Pancreas (tissue), 10 donors: ENCODE data around the gene FGFR3. TPM values are rescaled to one million over a fixed set of nuclear protein-coding genes. Genes with fewer than 3 reads are reported as not detected.

ENCODE experiments used
- ATAC-seq, 4 donors: fragments of 200-7000 bp; cut with Tn5 transposase; one replicate each; pipeline versions ENCODE4 v1.8.0 to v1.9.1; 2020; ENCODE audit warnings: mild to moderate bottlenecking in 4 of 4, moderate library complexity in 4 of 4
- DNase-seq, 6 donors: peaks; one replicate each; pipeline ENCODE4 v3.0.0-alpha.2; 2020
- FAIRE-seq: peaks from 2 replicates; lab custom pipeline; 2012; peaks lifted over from hg19 to GRCh38; lab: Jason Lieb, UNC
- H3K27ac ChIP-seq, 4 donors: fragments of 200-600 bp; sonication (generic); 1 replicate in 3 of 4; 2 replicates in 1 of 4; pipeline versions ENCODE4 v1.5.0 to v1.8.0; 2020
- H3K27me3 ChIP-seq, 4 donors: fragments of 200-600 bp; one replicate each; pipeline ENCODE4 v1.8.0; 2021
- H3K36me3 ChIP-seq, 3 donors: fragments of 200-600 bp; sonication (generic) in 1 of 3; one replicate each; pipeline versions ENCODE4 v1.5.0 to v1.8.0; 2020 to 2021
- H3K4me1 ChIP-seq, 3 donors: fragments of 200-600 bp; one replicate each; pipeline ENCODE4 v1.8.0; 2021
- H3K4me3 ChIP-seq, 4 donors: fragments of 200-600 bp; sonication (generic) in 2 of 4; one replicate each; pipeline versions ENCODE4 v1.5.0 to v1.8.0; 2020 to 2021
- H3K9me3 ChIP-seq, 4 donors: fragments of 200-600 bp; one replicate each; pipeline ENCODE4 v1.8.0; 2021
- WGBS, 2 donors: extraction: QIAGEN DNeasy Blood & Tissue Kit; methylation state at CpG; one replicate each; pipeline ENCODE4 v1.1.7; 2013; 5-methylcytosine and 5-hydroxymethylcytosine counted together
- intact Hi-C, 3 donors: fragments of 100-400 bp; cut with DNase I; formaldehyde crosslinking; loops; one replicate each; pipeline versions ENCODE4 v1.11.1 to v1.14.2; 2022
- polyA plus RNA-seq, 2 donors: library from polyadenylated mRNA; stranded (reverse); fragments of 200-250 nt; gene quantifications; one replicate each; pipeline ENCODE4 v1.2.3, GENCODE V29; 2013
- total RNA-seq, 6 donors: library from RNA; stranded (reverse); fragmentation: NEBNext Ultra II Directional in 4 of 6; extraction: Animal tissue kit (Norgen Biotek cat#: 25700) in 4 of 6; gene quantifications; one replicate each; pipeline versions ENCODE4 v1.2.1 to v1.2.4, GENCODE V29; 2021 to 2023
- TF ChIP-seq, protein P1 (sequence below), 4 donors: fragments of 200-600 bp; sonication (generic) in 3 of 4; IDR thresholded peaks; one replicate each; pipeline versions ENCODE4 v1.5.0 to v1.8.0; 2021; ENCODE audit warnings: antibody characterized with exemption in 4 of 4
- donor health status: healthy with polysubstance abuse.
- donor health status: DM: no; HTN: no; CAD: no; lungs with moderate emphysema.
- donor health status: DM: no; HTN: no; CAD: no.
- donor health status: control.
- donor health status: control.
- donor health status: Bipolar disorder and iron deficiency.
- donor health status: DM: yes; HTN: yes; CAD: no.
- donor health status: DM: no; HTN: no; CAD: no.
- donor health status: DM: no; HTN: no; CAD: no.
- donor health status: DM: yes; HTN: yes; CAD: no.

Gene FGFR3
- total and polyA plus RNA-seq, 8 donors, result 40.4 to 300 (median 64.8) TPM

DNA sequence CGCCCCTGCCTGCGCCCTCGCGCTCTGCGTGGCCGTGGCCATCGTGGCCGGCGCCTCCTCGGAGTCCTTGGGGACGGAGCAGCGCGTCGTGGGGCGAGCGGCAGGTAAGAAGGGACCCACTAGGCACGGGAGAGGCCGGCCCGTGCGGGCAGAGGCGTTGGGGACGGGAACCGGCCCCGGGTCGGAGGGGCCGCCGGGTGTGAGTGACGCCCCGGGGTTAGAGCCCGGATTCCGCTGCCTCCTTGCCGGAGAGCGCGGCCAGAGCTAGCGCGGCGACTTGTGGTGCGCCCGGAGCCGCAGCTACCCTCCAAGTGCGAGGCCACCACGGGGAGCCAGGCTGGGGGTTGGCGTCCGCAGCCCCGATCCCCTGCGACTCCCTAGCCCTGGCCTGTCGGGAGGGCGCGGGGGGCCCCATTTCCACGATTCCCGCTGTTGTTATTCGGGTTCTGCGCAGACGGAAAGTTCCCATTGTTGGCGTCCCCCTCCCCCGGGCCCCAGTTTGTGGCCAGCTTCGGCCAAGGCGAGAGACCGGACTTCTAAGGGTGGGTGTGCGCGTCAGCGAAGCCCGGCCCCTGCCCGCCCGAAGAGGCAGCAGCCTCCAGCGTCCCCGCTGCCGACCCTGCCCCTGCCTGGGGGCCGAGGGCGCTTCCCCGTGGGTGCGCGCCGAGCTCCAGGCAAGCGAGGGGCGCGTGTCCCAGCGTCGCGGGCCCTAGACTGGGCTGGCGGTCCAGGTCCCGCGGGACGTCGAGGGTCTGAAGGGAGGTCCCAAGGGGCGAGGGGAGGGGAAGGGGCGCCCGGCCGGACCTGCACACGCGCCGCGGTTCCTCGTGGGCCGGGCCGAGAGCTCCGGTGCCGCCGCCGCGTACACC lies 1.1 kb downstream of the FGFR3 start:
- ATAC-seq (no peak), DNase-seq (no peak), FAIRE-seq (no peak)
- TF ChIP-seq, protein P1, sequence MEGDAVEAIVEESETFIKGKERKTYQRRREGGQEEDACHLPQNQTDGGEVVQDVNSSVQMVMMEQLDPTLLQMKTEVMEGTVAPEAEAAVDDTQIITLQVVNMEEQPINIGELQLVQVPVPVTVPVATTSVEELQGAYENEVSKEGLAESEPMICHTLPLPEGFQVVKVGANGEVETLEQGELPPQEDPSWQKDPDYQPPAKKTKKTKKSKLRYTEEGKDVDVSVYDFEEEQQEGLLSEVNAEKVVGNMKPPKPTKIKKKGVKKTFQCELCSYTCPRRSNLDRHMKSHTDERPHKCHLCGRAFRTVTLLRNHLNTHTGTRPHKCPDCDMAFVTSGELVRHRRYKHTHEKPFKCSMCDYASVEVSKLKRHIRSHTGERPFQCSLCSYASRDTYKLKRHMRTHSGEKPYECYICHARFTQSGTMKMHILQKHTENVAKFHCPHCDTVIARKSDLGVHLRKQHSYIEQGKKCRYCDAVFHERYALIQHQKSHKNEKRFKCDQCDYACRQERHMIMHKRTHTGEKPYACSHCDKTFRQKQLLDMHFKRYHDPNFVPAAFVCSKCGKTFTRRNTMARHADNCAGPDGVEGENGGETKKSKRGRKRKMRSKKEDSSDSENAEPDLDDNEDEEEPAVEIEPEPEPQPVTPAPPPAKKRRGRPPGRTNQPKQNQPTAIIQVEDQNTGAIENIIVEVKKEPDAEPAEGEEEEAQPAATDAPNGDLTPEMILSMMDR (IDR thresholded peaks at IDR 0.05), result no peak
- Histone ChIP-seq H3K4me3 (peak overlapping the region; percentile 28 to 61 (median 44)), H3K27ac (peak overlapping the region; percentile 33 to 70 (median 52)), H3K4me1 (peaks cover 8 to 10% (median 8%) of the 10 kb centered on the region in 3 donors), H3K27me3 (peaks cover 0 to 4% (median 0%) of the 10 kb centered on the region in 4 donors), H3K36me3 (no peaks in the 10 kb centered on the region), H3K9me3 (no peaks in the 10 kb centered on the region)
- WGBS, 2 donors, result 1 to 2% methylated on average over 93 to 101 of the region's 101 CpGs
- intact Hi-C loops, result no loop called here

DNA sequence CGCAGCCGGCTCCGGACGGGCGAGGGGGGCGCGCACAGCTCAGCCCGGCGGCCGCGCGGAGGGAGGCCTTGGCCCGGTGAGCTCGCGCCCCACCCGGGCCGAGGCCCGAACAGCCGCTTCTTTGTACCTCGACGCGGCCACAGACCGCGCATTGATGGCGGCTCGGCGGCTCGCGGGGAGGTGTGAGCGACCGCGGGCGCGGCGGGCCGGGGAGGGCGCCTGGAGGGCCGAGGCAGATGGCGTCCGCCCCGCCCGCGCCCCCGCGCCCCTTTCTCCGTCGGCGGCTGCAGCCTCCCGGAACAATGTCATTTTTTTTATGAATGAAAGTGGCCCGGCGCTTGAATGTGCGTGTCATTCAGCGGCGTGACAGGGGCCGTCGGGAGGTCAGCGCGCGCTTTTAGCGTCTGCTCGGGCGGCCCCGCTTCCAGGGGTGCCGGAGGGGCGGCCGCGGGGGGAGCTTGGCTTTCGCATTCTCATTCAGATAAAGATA lies 1.8 kb downstream of the FGFR3 start:
- ATAC-seq, result no peak
- Histone ChIP-seq H3K4me1 (peaks cover 8 to 10% (median 8%) of the 10 kb centered on the region in 3 donors), H3K27me3 (peaks cover 0 to 4% (median 0%) of the 10 kb centered on the region in 4 donors), H3K36me3 (no peaks in the 10 kb centered on the region), H3K4me3 (peak overlapping the region; percentile 28 to 61 (median 44)), H3K9me3 (no peaks in the 10 kb centered on the region), H3K27ac (peak overlapping the region in 3 of 4 donors; percentile 33 to 70 (median 66))
- 1% methylated on average over 43 to 68 of the region's 68 CpGs for WGBS, 2 donors
- no peak for DNase-seq
- intact Hi-C loops, result no loop called here
- no peak for FAIRE-seq
- TF ChIP-seq, protein P1 (IDR thresholded peaks at IDR 0.05), result no peak

DNA sequence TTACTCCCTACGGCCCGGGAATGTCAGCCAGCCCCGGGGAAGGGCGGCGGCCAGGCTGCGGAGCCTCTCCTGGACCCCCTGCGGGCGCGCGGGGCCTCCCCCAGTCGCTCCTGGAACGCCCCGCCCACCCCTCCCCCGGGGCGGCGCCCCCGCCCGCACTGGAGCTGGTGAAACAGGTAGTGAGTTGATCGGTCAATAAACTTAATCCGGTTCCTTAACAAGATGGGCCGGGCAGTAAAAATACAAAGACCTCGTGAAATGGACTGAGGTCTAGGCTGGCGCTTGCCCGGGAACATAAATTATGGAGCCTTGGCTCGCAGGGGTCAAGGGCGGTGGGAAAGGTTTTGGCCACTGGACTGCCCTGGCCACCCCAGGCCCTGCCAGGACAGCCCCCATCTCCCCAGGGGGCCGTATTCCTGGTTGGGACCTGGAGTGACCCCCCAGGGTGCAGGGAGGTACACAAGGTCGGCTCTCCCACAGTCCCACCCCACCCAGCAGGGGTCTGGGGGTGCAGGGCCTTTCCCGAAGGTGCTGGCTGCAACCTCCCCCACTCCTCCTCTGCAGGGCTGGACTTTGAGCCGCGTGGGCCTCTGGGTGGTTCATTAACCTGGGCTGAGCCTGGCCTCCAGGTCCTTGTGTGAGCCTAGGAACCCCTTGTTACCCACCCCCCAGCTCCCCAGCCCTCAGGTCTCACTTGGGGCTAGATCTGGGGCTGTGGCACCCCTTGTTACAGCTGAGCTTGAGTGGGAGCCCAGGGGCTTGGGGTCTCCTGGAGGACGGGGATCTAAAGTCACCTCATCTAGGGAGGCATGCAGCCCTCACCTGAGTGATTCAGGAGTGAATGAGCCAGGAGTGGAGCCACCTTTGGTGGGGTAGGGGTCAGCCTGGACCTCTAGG lies 2.5 kb downstream of the FGFR3 start:
- DNase-seq (peak in 4 of 6 donors; percentile 47 to 65 (median 54)), ATAC-seq (peak; percentile 37 to 70 (median 67)), FAIRE-seq (no peak)
- TF ChIP-seq, protein P1 (IDR thresholded peaks at IDR 0.05), result no peak
- H3K27ac ChIP-seq, result peak overlapping the region in 3 of 4 donors; percentile 33 to 70 (median 66)
- intact Hi-C loops, result no loop called here
- H3K4me1 ChIP-seq, result peaks cover 8 to 10% (median 8%) of the 10 kb centered on the region in 3 donors
- H3K4me3 ChIP-seq, result peak overlapping the region; percentile 28 to 61 (median 44)
- no peaks in the 10 kb centered on the region for H3K9me3 ChIP-seq
- 5 to 9% methylated on average over 31 to 32 of the region's 32 CpGs for WGBS, 2 donors
- H3K27me3 ChIP-seq, result peaks cover 0 to 4% (median 0%) of the 10 kb centered on the region in 4 donors
- no peaks in the 10 kb centered on the region for H3K36me3 ChIP-seq

DNA sequence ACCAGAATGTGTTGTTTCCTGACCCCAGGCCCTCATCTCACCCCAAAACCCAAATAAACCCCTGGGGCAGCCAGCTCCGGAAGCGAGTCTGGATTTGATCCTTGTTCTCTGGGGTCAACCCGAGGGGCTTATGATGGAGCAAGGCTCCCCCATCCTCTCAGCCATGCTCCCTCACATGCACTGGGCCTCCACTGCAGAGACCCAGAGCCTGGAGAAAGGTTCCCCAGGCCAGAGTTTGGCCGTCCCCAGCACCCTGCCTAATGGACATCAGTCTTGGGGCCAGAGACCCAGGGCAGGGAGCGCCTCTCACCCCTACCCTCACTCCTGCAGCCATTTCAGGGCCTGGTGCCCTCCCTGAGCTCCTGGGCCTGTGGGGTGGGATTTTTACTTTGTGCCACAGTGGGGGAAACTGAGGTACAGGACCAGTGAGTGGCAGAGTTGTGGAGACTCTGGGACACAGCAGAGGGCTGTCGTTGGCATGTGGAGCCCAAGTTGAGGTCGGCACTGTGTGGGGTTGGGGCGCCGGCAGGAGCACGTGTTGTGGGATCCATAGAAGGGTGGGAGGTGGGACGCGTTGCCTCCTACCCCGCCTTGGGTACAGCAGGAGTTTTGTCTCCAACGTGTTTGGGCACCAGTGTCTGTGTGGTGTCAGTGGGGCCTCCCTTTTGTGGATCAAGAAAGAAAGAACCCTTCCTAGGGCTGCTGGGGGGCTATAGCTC lies 3.6 kb downstream of the FGFR3 start:
- Histone ChIP-seq H3K27me3 (peaks cover 0 to 4% (median 0%) of the 10 kb centered on the region in 4 donors), H3K4me1 (peaks cover 8 to 10% (median 8%) of the 10 kb centered on the region in 3 donors), H3K9me3 (no peaks in the 10 kb centered on the region), H3K36me3 (no peaks in the 10 kb centered on the region), H3K27ac (peak overlapping the region in 1 of 4 donors; percentile 6), H3K4me3 (peak overlapping the region in 2 of 4 donors; percentile 51 to 61)
- no peak for FAIRE-seq
- peak in 1 of 6 donors; percentile 48 for DNase-seq
- intact Hi-C loops, result no loop called here
- TF ChIP-seq, protein P1 (IDR thresholded peaks at IDR 0.05), result no peak
- no peak for ATAC-seq
- WGBS, 2 donors, result 67 to 68% methylated on average over 14 of the region's 14 CpGs
